Skeletal muscle cell (primary cell): ENCODE data around the gene S100A5.
"Not testable (repeated sequence)": the region's sequence is repeated elsewhere in the genome, so short reads cannot be mapped to it uniquely, and the experiment has no call there.

Experiments used
- DNase-seq: peaks from one replicate; pipeline ENCODE4 v3.0.0-alpha.2; 2010; ENCODE audit warnings: low read depth
- H3K4me3 ChIP-seq: 2 replicates; pipeline ENCODE4 v1.5.1; 2011; ENCODE audit warnings: low read depth, mild to moderate bottlenecking, control low read depth, low read length, moderate library complexity

The S100A5 gene, protein sequence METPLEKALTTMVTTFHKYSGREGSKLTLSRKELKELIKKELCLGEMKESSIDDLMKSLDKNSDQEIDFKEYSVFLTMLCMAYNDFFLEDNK

DNA sequence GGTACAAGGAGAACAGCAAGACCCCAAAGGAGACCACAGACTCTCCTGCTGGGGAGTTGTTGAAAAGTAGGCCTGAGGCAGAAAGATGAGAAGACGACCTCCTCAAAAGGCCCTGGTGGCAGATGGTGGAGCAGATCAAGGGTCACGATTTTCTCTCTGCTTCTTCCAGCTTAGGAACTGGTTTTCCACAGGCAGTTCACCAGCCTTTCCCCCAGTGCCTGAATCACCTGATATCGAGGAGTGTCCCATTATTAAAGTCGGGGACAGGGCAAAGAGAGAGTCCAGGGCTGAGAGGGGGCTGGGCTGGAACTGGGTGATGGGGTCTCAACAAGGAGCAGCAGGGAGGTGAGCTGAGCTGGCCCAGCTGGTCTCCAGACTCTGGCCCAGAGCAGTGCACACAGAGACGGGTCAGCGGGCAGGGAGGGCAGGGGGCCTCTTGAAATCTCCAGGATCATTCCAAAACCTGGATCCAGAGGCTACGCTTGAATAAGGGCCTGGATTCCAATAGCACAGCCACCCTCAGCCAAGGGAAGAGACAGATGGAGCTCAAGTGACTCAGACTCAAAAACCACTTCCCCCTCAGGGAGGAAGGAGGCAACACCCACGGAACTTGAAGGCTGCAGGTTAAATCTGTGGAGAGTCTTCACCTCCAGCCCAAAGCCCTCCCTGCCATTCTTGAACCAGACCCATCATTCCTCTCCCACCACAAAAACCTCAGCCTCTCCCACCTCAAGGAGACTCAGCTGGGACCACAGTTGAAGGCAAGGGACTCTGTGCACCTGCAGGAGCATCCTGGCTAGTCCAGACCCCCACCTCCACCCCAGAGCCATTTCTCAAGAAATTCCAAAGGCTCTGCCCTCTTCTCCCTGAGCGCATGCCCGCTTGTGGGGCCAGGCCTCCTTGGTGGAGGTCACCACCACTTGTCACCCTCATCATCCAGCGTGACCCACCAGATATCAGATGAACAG lies at the start of gene S100A5:
Gene S100A5 (minus strand): TSS at position 541 of the 968 bp plus-strand sequence. CDS start 743 bp downstream, outside the sequence.
- no peak for DNase-seq
- H3K4me3 ChIP-seq = no peak within 1 kb of the TSS

DNA sequence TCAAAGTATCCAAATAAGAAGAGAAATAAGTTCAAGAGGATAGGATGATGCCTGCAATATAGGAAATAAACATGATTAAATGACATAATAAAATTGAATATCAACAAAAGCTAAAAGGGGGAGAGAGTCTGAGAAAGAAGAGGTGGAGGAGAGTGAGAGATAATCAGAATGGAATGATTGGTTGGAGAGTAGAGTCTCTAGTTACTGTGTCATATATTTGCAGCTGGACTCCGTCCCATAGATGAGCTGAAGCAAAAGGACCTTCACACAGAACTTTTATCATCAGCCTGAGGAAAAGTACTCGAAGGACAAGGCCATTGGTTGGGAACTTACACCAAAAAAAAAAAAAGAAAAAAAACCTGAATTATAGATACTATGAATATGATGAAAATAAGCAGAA lies 47.7 kb upstream of the S100A5 start:
- H3K4me3 ChIP-seq = no peak overlapping the region
- DNase-seq = no peak

DNA sequence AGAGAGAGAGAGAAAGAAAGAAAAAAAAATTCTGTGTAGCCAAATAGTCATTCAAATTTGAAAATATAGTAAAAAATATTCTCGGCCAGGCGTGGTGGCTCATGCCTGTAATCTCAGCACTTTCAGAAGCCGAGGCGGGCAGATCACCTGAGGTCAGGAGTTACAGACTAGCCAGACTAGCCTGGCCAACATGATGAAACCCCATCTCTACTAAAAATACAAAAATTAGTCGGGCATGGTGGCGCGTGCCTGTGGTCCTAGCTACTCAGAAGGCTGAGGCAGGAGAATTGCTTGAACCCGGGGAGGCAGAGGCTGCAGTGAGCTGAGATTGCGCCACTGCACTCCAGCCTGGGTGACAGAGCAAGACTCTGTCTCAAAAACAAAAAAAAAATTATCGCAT lies 47.3 kb upstream of the S100A5 start:
- DNase-seq, H3K4me3 ChIP-seq: not testable (repeated sequence)

DNA sequence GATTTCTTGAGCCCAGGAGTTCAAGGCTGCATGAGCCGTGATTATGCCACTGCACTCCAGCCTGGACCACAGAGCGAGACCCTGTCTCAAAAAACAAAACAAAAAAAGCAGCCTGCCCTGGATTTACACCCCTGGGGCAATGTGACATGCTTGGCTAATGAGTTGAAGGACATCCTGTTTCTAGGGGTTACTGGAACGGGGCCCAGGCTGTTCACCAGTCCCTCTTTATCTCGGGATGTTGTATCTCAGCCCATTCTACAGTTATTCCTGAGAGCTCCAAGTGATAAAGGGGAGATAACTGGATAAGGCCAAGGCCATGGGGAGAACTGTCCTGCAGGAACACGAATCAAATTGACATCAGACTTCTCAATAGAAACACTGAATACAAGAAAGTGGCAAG lies 46.6 kb upstream of the S100A5 start:
- H3K4me3 ChIP-seq = no peak overlapping the region
- no peak for DNase-seq

DNA sequence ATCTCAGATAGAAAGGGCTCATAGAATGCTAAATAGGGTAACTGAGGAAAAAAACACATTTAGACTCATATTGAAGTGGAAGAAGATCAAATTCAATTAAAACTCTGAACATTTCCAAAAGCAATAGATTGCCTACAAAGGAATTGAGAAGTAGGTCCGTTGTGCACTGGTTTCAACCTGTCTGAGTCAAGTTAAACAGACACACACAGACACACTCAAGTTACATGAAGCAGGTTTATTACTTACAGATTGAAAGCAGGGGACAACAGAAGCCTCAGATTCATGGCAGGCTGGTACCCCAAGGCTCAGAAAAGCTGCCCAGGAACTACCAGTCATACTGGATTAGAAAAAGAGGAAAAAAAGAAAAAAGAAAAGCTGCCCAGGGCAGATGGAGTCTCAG lies 45.6 kb upstream of the S100A5 start:
- H3K4me3 ChIP-seq = no peak overlapping the region
- DNase-seq = no peak

DNA sequence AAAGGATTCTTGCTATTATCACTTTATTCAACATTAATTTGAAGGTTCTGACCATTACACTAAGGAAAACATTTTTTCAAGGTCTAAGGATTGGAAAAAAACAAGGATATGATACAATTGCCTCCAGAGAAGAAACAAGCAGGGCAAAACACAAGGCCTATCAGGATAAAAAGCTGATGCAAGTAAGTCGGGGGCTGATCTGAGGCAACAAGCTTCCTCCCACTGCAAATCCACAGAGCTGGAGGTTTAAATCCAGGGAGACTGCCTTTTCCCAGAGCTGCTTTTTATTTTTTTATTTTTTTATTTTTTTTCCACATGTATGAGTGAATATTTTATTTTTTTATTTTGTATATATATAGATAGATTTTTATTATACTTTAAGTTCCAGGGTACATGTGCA lies 44.3 kb upstream of the S100A5 start:
- H3K4me3 ChIP-seq = no peak overlapping the region
- no peak for DNase-seq

DNA sequence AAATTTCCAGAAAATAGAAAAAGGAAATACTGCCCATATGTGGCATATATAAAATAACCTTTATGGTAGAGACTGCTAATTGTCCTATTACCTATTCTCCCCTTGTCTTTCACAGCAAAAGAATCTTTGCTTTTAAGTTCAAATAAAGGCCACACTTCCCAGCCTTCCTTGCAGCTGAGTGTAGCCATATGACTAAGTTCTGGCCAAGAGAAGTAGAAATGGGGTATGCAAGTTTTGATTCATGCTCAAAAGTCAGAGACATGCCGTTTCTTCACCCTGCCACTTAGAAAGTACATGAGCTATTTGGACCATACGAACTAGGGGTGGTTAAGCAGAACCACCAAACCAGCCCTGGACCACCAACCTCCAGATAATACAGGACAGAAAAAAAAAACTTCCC lies 43.2 kb upstream of the S100A5 start:
- DNase-seq = no peak
- no peak overlapping the region for H3K4me3 ChIP-seq

DNA sequence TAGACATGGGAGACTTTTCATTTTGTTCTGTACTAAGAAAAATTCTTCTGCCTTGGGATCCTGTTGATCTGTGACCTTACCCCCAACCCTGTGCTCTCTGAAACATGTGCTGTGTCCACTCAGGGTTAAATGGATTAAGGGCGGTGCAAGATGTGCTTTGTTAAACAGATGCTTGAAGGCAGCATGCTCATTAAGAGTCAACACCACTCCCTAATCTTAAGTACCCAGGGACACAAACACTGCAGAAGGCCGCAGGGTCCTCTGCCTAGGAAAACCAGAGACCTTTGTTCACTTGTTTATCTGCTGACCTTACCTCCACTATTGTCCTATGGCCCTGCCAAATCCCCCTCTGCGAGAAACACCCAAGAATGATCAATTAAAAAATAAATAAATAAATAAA lies 42.8 kb upstream of the S100A5 start:
- not testable (repeated sequence) for DNase-seq, H3K4me3 ChIP-seq

DNA sequence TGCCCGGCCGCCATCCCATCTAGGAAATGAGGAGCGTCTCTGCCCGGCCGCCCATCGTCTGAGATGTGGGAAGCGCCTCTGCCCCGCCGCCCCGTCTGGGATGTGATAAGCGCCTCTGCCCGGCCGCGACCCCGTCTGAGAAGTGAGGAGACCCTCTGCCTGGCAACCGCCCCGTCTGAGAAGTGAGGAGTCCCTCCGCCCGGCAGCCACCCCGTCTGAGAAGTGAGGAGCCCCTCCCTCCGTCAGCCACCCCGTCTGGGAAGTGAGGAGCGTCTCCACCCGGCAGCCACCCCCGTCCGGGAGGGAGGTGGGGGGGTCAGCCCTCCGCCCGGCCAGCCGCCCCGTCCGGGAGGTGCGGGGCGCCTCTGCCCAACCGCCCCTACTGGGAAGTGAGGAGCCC lies 42.1 kb upstream of the S100A5 start:
- DNase-seq, H3K4me3 ChIP-seq: not testable (repeated sequence)

DNA sequence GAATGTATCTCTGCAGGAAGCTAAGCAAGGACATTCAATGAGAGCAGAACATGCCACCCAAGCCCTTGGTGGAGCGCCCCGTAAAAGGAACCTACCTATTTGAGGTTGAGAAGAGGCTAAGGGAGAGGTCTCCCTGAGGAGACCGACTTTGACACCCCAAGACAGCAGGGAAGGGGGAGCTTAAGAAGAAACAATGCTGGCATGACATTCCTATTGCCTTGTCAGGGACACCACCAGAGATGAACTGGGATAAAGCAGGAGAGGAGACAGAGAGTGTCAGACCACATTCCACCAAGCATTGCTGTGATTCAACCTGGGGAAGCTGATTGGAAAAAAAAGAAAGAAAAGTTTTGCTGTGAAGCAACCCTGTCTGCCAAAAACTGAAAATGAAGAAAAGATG lies 38.2 kb upstream of the S100A5 start:
- H3K4me3 ChIP-seq = no peak overlapping the region
- no peak for DNase-seq

DNA sequence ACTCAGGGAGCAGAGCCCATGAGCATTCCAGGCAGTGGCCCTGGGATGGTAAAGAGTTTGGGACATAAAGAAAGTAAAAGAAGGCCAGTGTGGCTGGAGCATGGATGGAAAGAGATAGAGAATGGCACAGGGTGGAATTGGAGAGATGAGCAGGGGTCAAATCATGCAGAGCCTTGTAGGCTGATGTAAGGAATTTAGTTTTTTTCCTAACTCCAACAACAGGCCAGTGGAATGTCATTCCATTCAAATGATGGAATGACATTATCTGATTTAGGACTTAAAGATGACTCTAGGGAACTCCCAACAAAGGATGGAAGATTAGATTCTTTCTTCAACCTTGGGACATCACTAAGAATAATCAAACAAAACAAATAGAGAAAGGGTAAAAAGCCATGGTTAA lies 37.8 kb upstream of the S100A5 start:
- no peak overlapping the region for H3K4me3 ChIP-seq
- no peak for DNase-seq

DNA sequence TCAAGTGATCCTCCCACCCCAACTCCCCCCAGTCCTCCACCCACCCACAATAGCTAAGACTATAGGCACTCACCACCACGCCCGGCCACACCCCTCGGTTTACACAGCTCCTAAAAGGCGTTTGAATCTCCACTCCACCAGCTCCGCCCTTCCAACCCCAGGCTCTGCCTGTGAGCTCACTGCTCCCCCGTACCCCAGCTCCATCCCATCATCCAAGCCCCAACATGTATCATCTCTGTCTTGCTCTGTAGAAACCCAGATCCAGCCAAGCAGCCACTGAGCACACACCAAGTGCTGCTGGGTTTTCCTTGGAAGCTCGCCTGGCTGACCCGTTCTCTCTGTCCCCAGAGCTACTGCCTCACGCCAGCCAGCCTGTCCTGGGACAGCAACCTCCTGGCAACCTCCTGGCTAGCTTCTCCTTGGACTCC lies 36.9 kb upstream of the S100A5 start:
- H3K4me3 ChIP-seq = no peak overlapping the region
- DNase-seq = no peak

DNA sequence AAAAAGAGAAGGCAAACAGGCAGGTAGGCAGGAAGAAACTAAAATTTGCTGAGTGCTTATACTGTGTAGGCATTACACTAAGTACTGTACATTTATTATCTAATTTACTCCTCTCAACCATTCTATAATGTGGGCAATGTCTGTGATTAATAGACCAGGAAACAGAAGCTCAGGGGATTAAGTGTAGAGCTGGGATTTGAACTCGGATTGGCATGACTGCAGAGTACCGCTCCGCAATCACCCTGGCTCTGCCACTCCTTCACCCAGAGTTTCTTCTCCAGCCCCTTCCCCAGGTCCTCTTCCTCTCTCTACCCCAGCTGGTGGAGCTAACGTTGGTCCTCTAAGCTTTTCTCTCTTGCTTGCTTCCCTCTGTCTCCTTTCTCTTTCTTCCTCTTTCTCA lies 36.4 kb upstream of the S100A5 start:
- no peak overlapping the region for H3K4me3 ChIP-seq
- DNase-seq = no peak

DNA sequence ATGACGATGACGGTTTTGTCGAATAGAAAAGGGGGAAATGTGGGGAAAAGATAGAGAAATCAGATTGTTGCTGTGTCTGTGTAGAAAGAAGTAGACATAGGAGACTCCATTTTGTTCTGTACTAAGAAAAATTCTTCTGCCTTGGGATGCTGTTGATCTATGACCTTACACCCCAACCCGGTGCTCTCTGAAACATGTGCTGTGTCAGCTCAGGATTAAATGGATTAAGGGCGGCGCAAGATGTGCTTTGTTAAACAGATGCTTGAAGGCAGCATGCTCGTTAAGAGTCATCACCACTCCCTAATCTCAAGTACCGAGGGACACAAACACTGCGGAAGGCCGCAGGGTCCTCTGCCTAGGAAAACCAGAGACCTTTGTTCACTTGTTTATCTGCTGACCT lies 34.8 kb upstream of the S100A5 start:
- not testable (repeated sequence) for H3K4me3 ChIP-seq, DNase-seq

DNA sequence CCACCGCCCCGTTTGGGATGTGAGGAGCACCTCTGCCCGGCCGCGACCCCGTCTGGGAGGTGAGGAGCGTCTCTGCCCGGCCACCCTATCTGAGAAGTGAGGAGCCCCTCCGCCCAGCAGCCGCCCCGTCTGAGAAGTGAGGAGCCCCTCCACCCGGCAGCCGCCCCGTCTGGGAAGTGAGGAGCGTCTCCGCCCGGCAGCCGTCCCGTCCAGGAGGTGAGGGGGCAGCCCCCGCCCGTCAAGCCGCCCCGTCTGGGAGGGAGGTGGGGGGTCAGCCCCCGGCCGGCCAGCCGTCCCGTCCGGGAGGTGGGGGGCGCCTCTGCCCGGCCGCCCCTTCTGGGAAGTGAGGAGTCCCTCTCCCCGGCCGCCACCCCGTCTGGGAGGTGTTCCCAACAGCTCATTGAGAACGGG lies 34.4 kb upstream of the S100A5 start:
- DNase-seq = not testable (repeated sequence)

DNA sequence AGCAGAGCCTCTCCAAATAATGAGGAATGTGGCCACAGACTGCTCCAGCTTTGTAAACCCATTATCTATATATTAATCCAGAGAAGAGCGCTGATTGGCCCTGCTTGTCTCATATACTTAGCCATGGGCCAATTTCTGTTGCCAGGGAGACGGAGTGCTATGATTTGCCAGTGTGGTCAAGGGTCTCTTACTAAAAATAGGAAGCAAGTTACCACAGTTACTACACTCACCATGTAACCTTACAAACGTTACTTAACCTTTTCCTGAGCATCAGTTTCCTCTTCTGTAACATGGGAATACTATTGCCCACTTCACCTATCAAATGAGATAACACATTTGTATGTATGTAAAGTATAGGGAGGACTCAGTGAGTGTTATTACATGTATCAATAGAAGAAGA lies 32.6 kb upstream of the S100A5 start:
- DNase-seq = no peak
- no peak overlapping the region for H3K4me3 ChIP-seq

More for the DNA sequence above, 34.4 kb upstream of the S100A5 start:
- H3K4me3 ChIP-seq = not testable (repeated sequence)

DNA sequence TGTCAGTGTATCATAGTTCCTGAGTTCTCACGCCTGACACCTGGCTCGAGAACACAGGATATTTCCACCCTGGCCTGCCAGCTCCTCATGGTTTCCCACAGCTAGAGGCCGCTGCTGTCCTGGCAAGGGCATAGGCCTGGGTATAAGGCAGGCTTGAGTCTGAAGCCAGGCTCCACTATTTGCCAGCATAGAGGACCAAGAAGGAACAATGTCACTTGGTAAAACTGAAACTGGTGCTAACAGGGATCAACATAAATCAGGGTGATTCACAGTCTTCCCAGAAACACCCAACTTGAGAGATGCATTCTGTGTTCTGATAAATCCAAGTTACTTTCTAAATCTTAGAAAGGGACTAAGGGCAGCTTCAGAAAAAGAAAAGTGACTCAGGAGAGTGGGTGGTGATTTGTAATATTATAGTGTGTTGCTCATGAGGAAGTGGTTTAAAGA lies 31.9 kb upstream of the S100A5 start:
- H3K4me3 ChIP-seq = no peak overlapping the region
- peak; percentile 61 for DNase-seq

DNA sequence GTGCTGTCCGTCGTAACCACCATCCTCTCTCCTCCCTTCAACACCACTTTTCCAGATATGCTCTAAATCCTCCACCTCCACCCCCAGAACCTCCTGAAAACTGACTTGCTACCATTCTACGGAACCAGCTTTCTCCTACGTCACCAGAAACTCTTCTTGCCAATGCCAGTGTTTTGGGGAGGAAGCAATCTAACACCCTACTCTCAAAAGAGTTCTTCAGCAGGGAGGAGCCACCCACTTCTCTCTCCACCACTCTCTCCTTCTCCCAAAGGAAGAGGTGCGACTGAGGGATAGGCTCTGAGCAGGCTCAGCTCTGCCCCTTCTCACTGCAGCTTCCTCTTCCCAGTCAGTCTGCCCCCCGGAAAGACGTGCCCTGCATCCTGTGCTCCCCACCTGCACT lies 31.0 kb upstream of the S100A5 start:
- no peak overlapping the region for H3K4me3 ChIP-seq
- DNase-seq = no peak

DNA sequence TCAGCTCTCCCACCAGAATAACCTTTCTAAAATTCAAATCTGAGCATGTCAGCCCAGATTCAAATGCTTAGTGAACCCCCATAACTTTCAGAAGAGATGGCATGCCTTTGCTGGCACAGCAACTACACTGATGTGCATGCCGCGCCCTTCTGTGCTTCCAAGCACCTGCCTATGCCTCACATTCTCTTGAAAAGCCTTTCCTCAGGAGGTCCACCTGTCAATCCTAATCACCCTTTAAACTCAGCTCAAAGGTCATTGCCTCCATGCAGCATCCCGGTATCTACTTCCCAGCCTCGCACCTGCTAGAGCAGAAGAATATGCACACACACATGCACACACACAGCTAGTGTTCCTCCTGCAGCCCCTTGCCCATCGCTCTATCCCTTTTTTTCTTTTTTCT lies 30.1 kb upstream of the S100A5 start:
- no peak overlapping the region for H3K4me3 ChIP-seq
- no peak for DNase-seq

DNA sequence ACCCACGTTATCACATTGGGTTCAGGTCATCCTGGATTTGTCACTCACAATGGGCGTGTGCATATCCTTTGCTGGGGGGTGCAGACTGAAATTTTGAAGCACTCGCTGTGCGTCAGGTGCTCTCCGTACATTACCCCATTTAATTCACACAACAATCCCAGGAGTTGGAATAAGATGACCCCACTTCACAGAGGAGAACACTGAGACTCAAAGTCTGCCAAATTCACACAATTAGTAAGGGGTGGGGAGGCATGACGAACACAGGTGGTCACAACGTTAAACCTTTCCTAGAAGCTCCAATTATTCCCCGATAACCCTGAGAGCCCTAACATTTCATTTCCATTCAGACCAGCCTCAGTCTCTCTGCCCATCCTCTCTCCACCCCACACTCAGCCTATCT lies 28.7 kb upstream of the S100A5 start:
- DNase-seq = no peak
- no peak overlapping the region for H3K4me3 ChIP-seq
